C4-2B (cell line): ENCODE results near the gene GGTLC2.

Experiments
- H3K27ac ChIP-seq: fragments of 450-650 bp; 2 replicates; pipeline ENCODE4 v1.5.1; 2017
- CTCF ChIP-seq: fragments of 450-650 bp; conservative IDR thresholded peaks from 2 replicates; pipeline ENCODE4 v1.5.1; 2017; ENCODE audit warnings: mild to moderate bottlenecking
- ZFX ChIP-seq: fragments of 450-650 bp; IDR thresholded peaks from 2 replicates; pipeline ENCODE4 v1.6.1; 2017

Gene GGTLC2

GRCh38 chr22:22667966-22668880 is 23.8 kb downstream of the GGTLC2 start:
- H3K27ac ChIP-seq = no peak overlapping the region
- TF ChIP-seq CTCF = no peak
- no peak for TF ChIP-seq ZFX

GRCh38 chr22:22669093-22669492 is 24.7 kb downstream of the GGTLC2 start:
- H3K27ac ChIP-seq = no peak overlapping the region
- no peak for TF ChIP-seq ZFX
- TF ChIP-seq CTCF = no peak

GRCh38 chr22:22670076-22670795 is 25.8 kb downstream of the GGTLC2 start:
- H3K27ac ChIP-seq = no peak overlapping the region
- no peak for TF ChIP-seq CTCF
- TF ChIP-seq ZFX = no peak

- no peak overlapping the region for H3K27ac ChIP-seq
- no peak for TF ChIP-seq CTCF
- TF ChIP-seq ZFX = no peak
Measured at GRCh38 chr22:22671506-22671905, 27.1 kb downstream of the GGTLC2 start.

- TF ChIP-seq ZFX (no peak), CTCF (no peak)
- no peak overlapping the region for H3K27ac ChIP-seq
Measured at GRCh38 chr22:22673099-22673498, 28.7 kb downstream of the GGTLC2 start.

GRCh38 chr22:22673628-22674027 is 29.2 kb downstream of the GGTLC2 start:
- no peak overlapping the region for H3K27ac ChIP-seq
- no peak for TF ChIP-seq ZFX
- no peak for TF ChIP-seq CTCF

GRCh38 chr22:22674467-22674866 is 30.1 kb downstream of the GGTLC2 start:
- TF ChIP-seq ZFX (no peak), CTCF (no peak)
- H3K27ac ChIP-seq = no peak overlapping the region
